ENCODE measurements around the gene SEC22A.

GRCh38 chr3:123295901-123296250 is 94.1 kb downstream of the SEC22A start:
- TF ChIP-seq POLR2AphosphoS5 (IDR thresholded peaks at IDR 0.05; ENCODE audit: low read depth, low read length) (no peak), POLR2A (IDR thresholded peaks at IDR 0.05; ENCODE audit: low read depth, low read length) (no peak), TAF1 (IDR thresholded peaks at IDR 0.05; ENCODE audit: borderline replicate concordance, low read depth, low read length) (no peak)

Measured in GM12892 (cell line).